Measurements from ENCODE around the gene ZDHHC22.
A peak's percentile ranks its signal among the peaks of the same experiment; 100 is the strongest.

The ZDHHC22 gene

GRCh38 chr14:77102154-77102553 is 39.4 kb downstream of the ZDHHC22 start:
- DNase-seq = no peak

DNA sequence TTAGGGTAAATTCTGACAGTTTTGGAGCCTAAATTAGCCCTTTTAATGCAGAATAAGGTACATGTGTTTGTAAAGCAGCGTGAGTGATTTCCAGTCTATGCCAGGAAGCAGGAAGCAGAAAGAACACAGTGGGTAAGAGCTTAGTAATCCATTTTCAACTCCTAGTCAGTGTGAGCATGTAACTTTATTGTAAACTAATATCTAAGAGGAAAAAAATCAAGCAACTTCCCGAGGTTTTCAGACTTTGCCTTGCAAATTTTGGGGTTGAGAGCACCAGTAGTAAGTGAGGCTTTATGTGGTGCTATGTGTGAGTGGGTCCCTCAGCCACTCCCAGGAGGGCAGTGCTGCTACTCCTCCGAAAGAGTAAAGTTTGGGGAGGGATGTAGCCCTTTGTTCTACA is 40.6 kb downstream of the ZDHHC22 start:
- no peak for DNase-seq

DNA sequence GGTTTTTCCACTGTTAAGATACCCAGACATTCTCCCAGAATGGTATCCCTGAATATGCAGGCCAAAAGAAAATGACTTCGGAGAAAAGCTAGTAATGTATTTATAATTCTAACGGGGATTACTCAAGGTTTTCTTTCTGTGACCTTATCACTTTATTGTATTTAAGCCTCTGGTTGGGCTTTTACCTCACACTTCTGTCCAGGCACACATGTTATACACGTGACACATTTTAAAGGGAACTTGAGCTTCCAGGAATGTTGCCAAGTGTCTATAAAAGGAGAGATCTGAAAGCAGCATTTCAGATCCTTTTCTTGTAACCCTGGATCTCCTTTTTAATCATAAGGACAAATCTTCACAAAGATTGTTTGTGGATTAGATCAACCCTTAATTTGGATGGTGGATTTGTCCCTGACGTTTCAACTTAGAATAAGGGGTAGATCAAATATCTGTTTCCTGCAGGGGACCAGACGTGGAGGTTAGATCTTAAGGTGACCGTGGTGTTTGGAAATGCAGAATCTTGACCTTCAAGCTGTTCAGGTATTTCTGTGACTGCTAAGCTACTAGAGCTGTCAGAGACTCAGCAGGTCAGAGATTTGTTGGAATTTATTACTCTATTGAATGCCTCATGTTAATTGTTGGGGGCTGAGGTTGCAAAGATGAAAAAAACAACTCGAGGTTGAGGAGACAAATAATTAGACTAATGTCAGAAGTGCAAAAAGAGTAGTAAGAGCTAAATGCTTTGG is 42.0 kb downstream of the ZDHHC22 start:
- DNase-seq = peak; percentile 57 to 66 (median 61)

- peak in 1 of 3 donors; percentile 41 for DNase-seq
Observed at GRCh38 chr14:77098529-77099353, 42.9 kb downstream of the ZDHHC22 start.

DNA sequence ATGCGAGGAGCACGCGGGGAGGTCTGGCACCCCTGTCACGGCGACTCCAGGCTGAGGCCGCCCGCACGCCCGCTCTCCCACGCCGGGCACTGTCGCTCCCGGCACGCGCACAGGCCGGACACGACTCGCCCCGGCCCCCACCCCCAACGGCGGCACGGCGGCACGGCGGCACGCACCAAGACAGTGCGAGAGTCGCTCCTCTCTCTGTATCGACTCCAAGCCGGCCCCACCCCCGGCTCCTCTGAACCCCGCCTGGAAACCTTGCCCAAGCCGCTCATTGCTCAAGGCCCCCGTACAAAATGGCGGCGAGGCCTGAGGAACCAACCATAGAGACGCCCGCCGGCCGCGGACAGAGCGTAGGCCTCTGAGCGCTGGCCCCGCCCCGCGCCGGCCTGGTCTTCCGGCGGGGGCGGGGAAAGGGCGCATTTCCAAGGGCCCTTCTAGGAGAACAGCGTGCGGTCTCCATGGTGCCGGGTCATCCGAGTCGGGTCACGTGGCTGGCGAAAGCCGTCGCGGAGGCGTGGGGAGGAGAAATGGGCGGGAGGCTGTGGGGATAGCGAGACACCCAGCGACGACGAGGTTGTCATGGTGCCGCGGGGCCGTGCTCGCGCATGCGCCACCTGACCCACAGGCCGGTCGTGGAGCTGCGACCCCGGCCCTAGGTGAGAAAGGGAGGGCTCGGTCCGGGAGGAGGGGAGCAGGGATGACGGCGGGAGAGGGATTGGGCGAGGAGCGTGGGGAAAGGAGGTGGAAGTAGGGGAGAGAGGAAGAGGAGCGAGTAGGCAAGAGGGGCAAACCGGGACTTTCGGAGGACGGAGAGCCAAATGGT is 43.7 kb downstream of the ZDHHC22 start, which contains the start of gene CIPC:
Gene CIPC, plus strand, starts transcription at position 559 of the 829 bp plus-strand sequence. CDS start 7,451 bp downstream, outside the sequence.
- peak; percentile 100 for DNase-seq

- DNase-seq = peak in 2 of 3 donors; percentile 75 to 78
Observed at GRCh38 chr14:77097006-77097699, 44.4 kb downstream of the ZDHHC22 start.

- peak; percentile 87 to 92 (median 90) for DNase-seq
Observed at GRCh38 chr14:77094672-77095284, 46.8 kb downstream of the ZDHHC22 start.

GRCh38 chr14:77092676-77093075 is 48.9 kb downstream of the ZDHHC22 start:
- no peak for DNase-seq

GRCh38 chr14:77091518-77091917 is 50.1 kb downstream of the ZDHHC22 start:
- no peak for DNase-seq

DNA sequence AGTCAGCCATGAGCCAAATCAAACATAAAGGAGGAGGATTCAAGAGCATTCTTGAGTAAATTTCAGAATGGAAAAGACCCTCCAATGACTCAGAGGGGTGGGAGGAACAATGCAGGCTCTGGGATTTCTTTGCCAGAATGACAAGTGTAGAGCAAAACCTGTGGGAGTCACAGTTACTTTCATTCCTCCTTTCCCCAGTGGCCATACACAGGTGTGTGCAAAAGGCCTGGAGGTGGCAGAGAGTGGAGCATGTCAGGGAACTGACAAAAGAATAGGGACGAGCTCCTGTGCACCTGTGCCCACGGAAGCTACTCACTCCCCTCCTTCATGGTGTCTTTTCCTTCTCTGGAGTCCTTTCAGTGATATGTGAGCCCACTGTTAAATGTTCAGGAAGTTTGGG is 52.9 kb downstream of the ZDHHC22 start:
- no peak for DNase-seq

GRCh38 chr14:77088219-77088618 is 53.4 kb downstream of the ZDHHC22 start:
- no peak for DNase-seq

DNA sequence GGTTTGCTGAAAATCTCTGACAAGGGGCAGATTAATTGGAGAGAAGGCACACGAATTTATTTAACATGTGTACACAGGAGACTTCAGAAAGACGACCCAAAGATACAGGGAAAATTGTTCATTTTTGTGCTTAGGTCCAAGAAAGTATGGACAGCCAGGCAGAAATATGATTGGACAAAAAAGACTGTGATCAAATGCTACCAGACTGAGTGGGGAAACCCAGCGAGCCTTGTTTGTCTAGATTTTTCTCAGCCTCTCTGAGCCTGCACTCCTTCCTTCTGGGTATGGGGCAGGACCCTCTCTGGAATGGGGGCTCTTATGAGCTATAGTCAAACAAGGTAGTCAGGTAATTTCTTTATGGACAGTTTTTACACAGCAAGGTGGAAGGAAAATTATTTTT is 54.0 kb downstream of the ZDHHC22 start:
- no peak for DNase-seq

DNA sequence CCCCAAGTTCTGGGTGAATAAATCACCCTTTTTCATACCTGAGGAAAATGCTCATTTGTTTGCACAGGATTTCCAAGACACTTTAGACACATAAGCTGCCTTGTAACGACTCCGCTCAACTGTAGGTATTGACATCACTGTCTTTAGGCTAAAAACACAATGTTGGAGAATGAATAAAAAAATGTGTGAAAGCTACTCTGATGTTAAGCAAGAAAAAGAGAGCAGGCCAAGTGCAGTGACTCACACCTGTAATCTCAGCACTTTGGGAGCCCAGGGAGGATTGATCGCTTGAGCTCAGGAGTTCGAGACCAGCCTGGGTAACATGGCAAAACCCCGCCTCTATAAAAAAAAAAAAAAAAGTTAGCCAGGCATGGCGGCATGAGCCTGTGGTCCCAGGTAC is 54.6 kb downstream of the ZDHHC22 start:
- DNase-seq = no peak

DNA sequence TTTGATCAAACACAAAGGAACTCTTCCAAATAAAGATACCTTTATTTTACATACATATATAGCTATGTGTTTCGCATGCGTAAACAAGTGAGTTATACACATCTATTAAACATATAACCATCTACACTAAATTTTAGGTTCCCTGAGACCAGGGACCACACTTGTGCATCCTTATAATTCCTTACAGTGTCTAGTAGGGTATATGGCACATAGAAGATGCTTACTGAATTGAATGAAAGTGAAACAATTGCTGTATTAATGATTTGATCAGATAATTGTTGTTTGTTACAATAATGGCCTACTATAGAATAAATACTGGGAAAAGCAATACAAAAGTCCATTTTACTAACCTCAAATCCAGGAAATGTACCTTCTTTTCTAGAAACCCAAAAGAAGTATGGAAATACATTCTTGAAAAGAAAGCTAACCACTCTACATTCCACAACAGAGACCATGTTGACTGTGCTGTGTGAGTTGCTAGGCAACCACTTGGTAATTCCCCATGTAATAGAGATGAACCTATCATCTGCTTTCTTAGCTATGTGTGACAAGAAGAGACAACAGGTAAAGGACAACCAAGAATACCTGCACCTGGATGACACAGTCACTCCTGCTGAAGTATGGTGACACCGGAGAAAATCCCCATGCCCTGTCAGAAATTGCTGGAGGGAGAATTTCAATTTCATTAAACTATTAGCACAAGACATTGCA is 55.4 kb downstream of the ZDHHC22 start:
- no peak for DNase-seq

GRCh38 chr14:77085538-77085937 is 56.1 kb downstream of the ZDHHC22 start:
- no peak for DNase-seq

DNA sequence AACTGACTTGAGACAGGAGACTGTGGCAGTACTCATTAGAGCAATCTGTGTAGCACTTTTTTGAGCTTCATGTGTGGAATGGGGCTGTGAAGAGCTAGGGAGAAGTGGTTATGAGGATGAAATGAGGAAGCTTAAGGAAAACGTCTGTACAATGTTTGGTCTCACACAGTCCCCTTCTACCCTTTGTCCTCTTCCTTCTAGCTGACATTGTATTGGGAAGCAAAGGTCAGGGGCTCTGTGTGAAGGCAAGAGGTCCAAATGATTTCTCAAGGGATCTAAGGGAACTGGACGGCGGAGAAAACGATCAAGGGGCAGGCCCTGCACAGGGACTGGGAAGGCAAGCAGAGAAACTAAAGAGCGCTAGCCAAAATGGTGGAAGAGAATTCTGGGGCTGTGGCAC is 56.6 kb downstream of the ZDHHC22 start:
- no peak for DNase-seq

DNA sequence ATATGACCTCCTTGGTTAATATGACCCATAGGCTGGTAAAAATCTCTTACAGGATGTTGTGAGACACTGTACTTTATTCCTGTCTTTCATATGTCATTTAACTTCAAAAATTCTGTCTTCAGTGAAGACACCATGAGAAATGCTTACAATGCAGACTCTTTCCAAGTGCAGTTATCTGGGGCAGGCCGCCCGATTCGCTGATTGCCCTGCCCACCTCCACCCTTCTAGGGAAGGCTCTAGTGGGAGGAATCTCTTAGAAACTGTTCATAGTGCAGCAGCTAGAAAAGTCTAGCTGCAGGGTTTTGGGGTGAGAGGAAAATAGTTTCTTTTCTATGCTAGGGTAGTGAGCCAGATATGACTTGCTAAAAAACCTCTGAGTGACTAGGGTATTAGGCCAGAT is 58.5 kb downstream of the ZDHHC22 start:
- DNase-seq = no peak

GRCh38 chr14:77082356-77082755 is 59.2 kb downstream of the ZDHHC22 start:
- DNase-seq = no peak
